Panc1 (cell line): ENCODE data around the gene OR14I1.

Source experiments
- POLR2AphosphoS5 ChIP-seq: IDR thresholded peaks from 2 replicates; pipeline ENCODE4 v1.6.1; 2012; ENCODE audit warnings: mild to moderate bottlenecking, low read depth, low read length, moderate library complexity
- SIN3A ChIP-seq: IDR thresholded peaks from 2 replicates; pipeline ENCODE4 v1.6.1; 2012; ENCODE audit warnings: low read depth, mild to moderate bottlenecking, low read length, moderate library complexity, borderline replicate concordance; ENCODE audit not compliant: insufficient read depth
- TCF7L2 ChIP-seq: IDR thresholded peaks from 2 replicates; pipeline ENCODE4 v1.6.1; 2011; ENCODE audit warnings: mild to moderate bottlenecking, low read depth, low read length, inconsistent platforms
- TF ChIP-seq, protein P1 (sequence below), 2 experiments: IDR thresholded peaks; 2 replicates each; pipeline ENCODE4 v1.6.1; 2011 to 2012; ENCODE audit warnings: low read depth in 2 of 2, control low read depth in 1 of 2, low read length in 1 of 2, mild to moderate bottlenecking in 1 of 2, moderate library complexity in 1 of 2; ENCODE audit not compliant: insufficient read depth in 1 of 2
- TF ChIP-seq, protein P2 (sequence below): fragments of 450-650 bp; IDR thresholded peaks from 2 replicates; pipeline ENCODE4 v1.5.1; 2017; ENCODE audit warnings: mild to moderate bottlenecking

DNA sequence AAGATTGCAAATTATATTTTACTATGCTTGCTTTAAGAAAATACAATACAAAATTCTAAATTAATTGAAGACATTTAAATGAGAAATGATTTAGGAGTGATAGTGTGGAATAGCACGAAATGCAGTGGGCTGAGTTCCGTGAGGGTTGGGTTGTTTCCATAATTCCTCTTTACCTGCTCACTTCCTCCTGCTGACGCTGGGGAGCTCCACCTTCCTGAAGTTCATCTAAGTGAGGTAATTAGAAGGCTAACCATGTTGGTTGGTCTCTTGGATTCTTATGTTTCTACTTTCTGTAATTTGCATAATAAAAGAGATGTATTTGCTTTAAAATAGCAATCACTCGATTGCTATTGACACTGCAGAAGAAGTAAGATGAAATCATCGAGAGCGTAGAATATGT is 4.7 kb downstream of the OR14I1 start:
- TF ChIP-seq, protein P1, sequence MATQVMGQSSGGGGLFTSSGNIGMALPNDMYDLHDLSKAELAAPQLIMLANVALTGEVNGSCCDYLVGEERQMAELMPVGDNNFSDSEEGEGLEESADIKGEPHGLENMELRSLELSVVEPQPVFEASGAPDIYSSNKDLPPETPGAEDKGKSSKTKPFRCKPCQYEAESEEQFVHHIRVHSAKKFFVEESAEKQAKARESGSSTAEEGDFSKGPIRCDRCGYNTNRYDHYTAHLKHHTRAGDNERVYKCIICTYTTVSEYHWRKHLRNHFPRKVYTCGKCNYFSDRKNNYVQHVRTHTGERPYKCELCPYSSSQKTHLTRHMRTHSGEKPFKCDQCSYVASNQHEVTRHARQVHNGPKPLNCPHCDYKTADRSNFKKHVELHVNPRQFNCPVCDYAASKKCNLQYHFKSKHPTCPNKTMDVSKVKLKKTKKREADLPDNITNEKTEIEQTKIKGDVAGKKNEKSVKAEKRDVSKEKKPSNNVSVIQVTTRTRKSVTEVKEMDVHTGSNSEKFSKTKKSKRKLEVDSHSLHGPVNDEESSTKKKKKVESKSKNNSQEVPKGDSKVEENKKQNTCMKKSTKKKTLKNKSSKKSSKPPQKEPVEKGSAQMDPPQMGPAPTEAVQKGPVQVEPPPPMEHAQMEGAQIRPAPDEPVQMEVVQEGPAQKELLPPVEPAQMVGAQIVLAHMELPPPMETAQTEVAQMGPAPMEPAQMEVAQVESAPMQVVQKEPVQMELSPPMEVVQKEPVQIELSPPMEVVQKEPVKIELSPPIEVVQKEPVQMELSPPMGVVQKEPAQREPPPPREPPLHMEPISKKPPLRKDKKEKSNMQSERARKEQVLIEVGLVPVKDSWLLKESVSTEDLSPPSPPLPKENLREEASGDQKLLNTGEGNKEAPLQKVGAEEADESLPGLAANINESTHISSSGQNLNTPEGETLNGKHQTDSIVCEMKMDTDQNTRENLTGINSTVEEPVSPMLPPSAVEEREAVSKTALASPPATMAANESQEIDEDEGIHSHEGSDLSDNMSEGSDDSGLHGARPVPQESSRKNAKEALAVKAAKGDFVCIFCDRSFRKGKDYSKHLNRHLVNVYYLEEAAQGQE (IDR thresholded peaks at IDR 0.05; ENCODE audit: insufficient read depth in 1 of 2, low read depth in 2 of 2, low read length in 1 of 2), result no peak
- TF ChIP-seq, protein P2, sequence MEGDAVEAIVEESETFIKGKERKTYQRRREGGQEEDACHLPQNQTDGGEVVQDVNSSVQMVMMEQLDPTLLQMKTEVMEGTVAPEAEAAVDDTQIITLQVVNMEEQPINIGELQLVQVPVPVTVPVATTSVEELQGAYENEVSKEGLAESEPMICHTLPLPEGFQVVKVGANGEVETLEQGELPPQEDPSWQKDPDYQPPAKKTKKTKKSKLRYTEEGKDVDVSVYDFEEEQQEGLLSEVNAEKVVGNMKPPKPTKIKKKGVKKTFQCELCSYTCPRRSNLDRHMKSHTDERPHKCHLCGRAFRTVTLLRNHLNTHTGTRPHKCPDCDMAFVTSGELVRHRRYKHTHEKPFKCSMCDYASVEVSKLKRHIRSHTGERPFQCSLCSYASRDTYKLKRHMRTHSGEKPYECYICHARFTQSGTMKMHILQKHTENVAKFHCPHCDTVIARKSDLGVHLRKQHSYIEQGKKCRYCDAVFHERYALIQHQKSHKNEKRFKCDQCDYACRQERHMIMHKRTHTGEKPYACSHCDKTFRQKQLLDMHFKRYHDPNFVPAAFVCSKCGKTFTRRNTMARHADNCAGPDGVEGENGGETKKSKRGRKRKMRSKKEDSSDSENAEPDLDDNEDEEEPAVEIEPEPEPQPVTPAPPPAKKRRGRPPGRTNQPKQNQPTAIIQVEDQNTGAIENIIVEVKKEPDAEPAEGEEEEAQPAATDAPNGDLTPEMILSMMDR, result no peak
- TF ChIP-seq SIN3A (no peak), POLR2AphosphoS5 (no peak), TCF7L2 (no peak)
